A549 (cell line): ENCODE data around the gene MSL3B.
A peak's percentile ranks its signal among the peaks of the same experiment; 100 is the strongest.

Source experiments
- ATAC-seq, 2 experiments: fragments of 200-7000 bp in 1 of 2; fragments of >200 bp in 1 of 2; cut with Nextera tagmentation in 1 of 2; cut with Tn5 transposase in 1 of 2; 3 replicates each; pipeline versions ENCODE4 v1.8.0 to v1.9.1; 2018 to 2020; ENCODE audit warnings: mild to moderate bottlenecking in 1 of 2, moderate library complexity in 1 of 2
- CTCF ChIA-PET: fragments of 300-600 bp; sonication (Branson Sonifier 250); formaldehyde crosslinking; extraction: SDS; loops from one replicate; lab custom pipeline; 2021; ENCODE audit warnings: antibody characterized with exemption, inconsistent platforms; lab: Yijun Ruan, JAX
- POLR2A ChIA-PET: fragments of 350-600 bp; formaldehyde crosslinking; extraction: SDS; loops from one replicate; lab custom pipeline; 2021; ENCODE audit warnings: antibody characterized with exemption, inconsistent platforms; lab: Yijun Ruan, JAX
- DNase-seq, 2 experiments: peaks; one replicate each; pipeline versions ENCODE4 v3.0.0 to v3.0.0-alpha.2; 2011 to 2016; ENCODE audit warnings: low read depth in 1 of 2, low spot score in 1 of 2
- FAIRE-seq: peaks from 2 replicates; lab custom pipeline; 2011; peaks lifted over from hg19 to GRCh38; lab: Jason Lieb, UNC
- H3K27ac ChIP-seq, 2 experiments: fragments of >200 bp; sonication (Bioruptor Twin); formaldehyde crosslinking; 3 replicates each; pipeline ENCODE4 v1.5.1; 2016 to 2017
- H3K4me1 ChIP-seq: fragments of >200 bp; sonication (Bioruptor Twin); formaldehyde crosslinking; 3 replicates; pipeline ENCODE4 v1.6.1; 2016
- H3K4me2 ChIP-seq: fragments of >200 bp; sonication (Bioruptor Twin); formaldehyde crosslinking; 3 replicates; pipeline ENCODE4 v1.6.1; 2016
- H3K4me3 ChIP-seq: fragments of >200 bp; sonication (Bioruptor Twin); formaldehyde crosslinking; 3 replicates; pipeline ENCODE4 v1.5.1; 2016
- H3K9me3 ChIP-seq: fragments of >200 bp; sonication (Bioruptor Twin); formaldehyde crosslinking; 3 replicates; pipeline ENCODE4 v1.6.1; 2016
- BHLHE40 ChIP-seq: IDR thresholded peaks from 2 replicates; pipeline ENCODE4 v1.6.1; 2012; ENCODE audit warnings: low read depth, low read length, inconsistent platforms
- CBX8 ChIP-seq: fragments of 200-600 bp; sonication (generic); IDR thresholded peaks from 2 replicates; pipeline ENCODE4 v1.6.1; 2016
- CHD2 ChIP-seq: fragments of 150-350 bp; IDR thresholded peaks from 2 replicates; pipeline ENCODE4 v1.6.1; 2014; ENCODE audit warnings: low read length; ENCODE audit not compliant: partially characterized antibody
- EHF ChIP-seq: fragments of 250-450 bp; sonication (Bioruptor Pico); IDR thresholded peaks from 2 replicates; pipeline ENCODE4 v1.5.0; 2020; ENCODE audit warnings: mild to moderate bottlenecking
- EHMT2 ChIP-seq: fragments of 200-600 bp; sonication (generic); IDR thresholded peaks from 2 replicates; pipeline ENCODE4 v1.6.1; 2016; ENCODE audit warnings: antibody characterized with exemption, low read depth, mild to moderate bottlenecking, moderate library complexity
- ESRRA ChIP-seq: fragments of 150-350 bp; IDR thresholded peaks from 2 replicates; pipeline ENCODE4 v1.6.1; 2014; ENCODE audit warnings: mild to moderate bottlenecking, low read length, borderline replicate concordance
- FOSL2 ChIP-seq, 2 experiments: fragments of 450-650 bp in 1 of 2; fragments of >200 bp in 1 of 2; sonication (Bioruptor Twin) in 1 of 2; formaldehyde crosslinking; IDR thresholded peaks; 2 replicates each; pipeline versions ENCODE4 v1.5.0 to v1.6.1; 2016 to 2020; ENCODE audit warnings: mild to moderate bottlenecking in 1 of 2, moderate library complexity in 1 of 2
- FOXS1 ChIP-seq: fragments of 250-450 bp; sonication (Bioruptor Pico); IDR thresholded peaks from 2 replicates; pipeline ENCODE4 v1.5.0; 2020; ENCODE audit warnings: mild to moderate bottlenecking, moderate library complexity
- GATA3 ChIP-seq: IDR thresholded peaks from 2 replicates; pipeline ENCODE4 v1.6.1; 2012; ENCODE audit warnings: borderline replicate concordance
- JUN ChIP-seq, 2 experiments: fragments of >200 bp; sonication (Bioruptor Twin); formaldehyde crosslinking; IDR thresholded peaks; 2 replicates in 1 of 2; 3 replicates in 1 of 2; pipeline ENCODE4 v1.6.1; 2016 to 2017
- KDM1A ChIP-seq: fragments of 200-600 bp; sonication (generic); IDR thresholded peaks from 2 replicates; pipeline ENCODE4 v1.6.1; 2016; ENCODE audit warnings: low read depth, mild to moderate bottlenecking
- MAZ ChIP-seq: fragments of 150-350 bp; IDR thresholded peaks from 2 replicates; pipeline ENCODE4 v1.6.1; 2014; ENCODE audit warnings: antibody characterized with exemption, low read depth, low read length, borderline replicate concordance
- PHF8 ChIP-seq: fragments of 200-600 bp; sonication (generic); IDR thresholded peaks from 2 replicates; pipeline ENCODE4 v1.6.1; 2016; ENCODE audit warnings: low read depth, mild to moderate bottlenecking, antibody characterized with exemption, moderate library complexity, borderline replicate concordance
- RAD21 ChIP-seq, 2 experiments: fragments of >200 bp in 1 of 2; sonication (Bioruptor Twin) in 1 of 2; formaldehyde crosslinking in 1 of 2; IDR thresholded peaks in 1 of 2; conservative IDR thresholded peaks in 1 of 2; 2 replicates in 1 of 2; 3 replicates in 1 of 2; pipeline ENCODE4 v1.6.1; 2012 to 2018; ENCODE audit warnings: inconsistent platforms in 1 of 2
- RARB ChIP-seq: fragments of 250-450 bp; sonication (Bioruptor Pico); IDR thresholded peaks from 2 replicates; pipeline ENCODE4 v1.8.0; 2021; ENCODE audit warnings: mild to moderate bottlenecking, moderate library complexity
- RNF2 ChIP-seq: fragments of 200-600 bp; sonication (generic); IDR thresholded peaks from 2 replicates; pipeline ENCODE4 v1.6.1; 2016; ENCODE audit warnings: low read depth, mild to moderate bottlenecking, antibody characterized with exemption, moderate library complexity, borderline replicate concordance
- SMC3 ChIP-seq: fragments of >200 bp; sonication (Bioruptor Twin); formaldehyde crosslinking; IDR thresholded peaks from 3 replicates; pipeline ENCODE4 v1.6.1; 2018; ENCODE audit warnings: inconsistent platforms
- ZSCAN20 ChIP-seq: fragments of 250-450 bp; sonication (Bioruptor Pico); IDR thresholded peaks from 2 replicates; pipeline ENCODE4 v1.8.0; 2022; ENCODE audit warnings: mild to moderate bottlenecking, moderate library complexity
- WGBS: methylation state at CpG from one replicate; pipeline ENCODE4 v1.1.6; 2017; ENCODE audit errors: missing lambda C conversion rate; 5-methylcytosine and 5-hydroxymethylcytosine counted together
- TF ChIP-seq, protein P1 (sequence below): IDR thresholded peaks from 2 replicates; pipeline ENCODE4 v1.6.1; 2012
- TF ChIP-seq, protein P2 (sequence below): fragments of 150-350 bp; IDR thresholded peaks from 2 replicates; pipeline ENCODE4 v1.6.1; 2014; ENCODE audit warnings: low read depth, mild to moderate bottlenecking, low read length
- TF ChIP-seq, protein P3 (sequence below): fragments of 200-600 bp; sonication (generic); IDR thresholded peaks from 2 replicates; pipeline ENCODE4 v1.6.1; 2016; ENCODE audit warnings: antibody characterized with exemption, mild to moderate bottlenecking, moderate library complexity
- TF ChIP-seq, protein P4 (sequence below): IDR thresholded peaks from 2 replicates; pipeline ENCODE4 v1.6.1; 2012; ENCODE audit warnings: low read depth, borderline replicate concordance
- TF ChIP-seq, protein P5 (sequence below): fragments of >200 bp; sonication (Bioruptor Twin); formaldehyde crosslinking; IDR thresholded peaks from 3 replicates; pipeline ENCODE4 v1.5.1; 2016

MSL3B gene

DNA sequence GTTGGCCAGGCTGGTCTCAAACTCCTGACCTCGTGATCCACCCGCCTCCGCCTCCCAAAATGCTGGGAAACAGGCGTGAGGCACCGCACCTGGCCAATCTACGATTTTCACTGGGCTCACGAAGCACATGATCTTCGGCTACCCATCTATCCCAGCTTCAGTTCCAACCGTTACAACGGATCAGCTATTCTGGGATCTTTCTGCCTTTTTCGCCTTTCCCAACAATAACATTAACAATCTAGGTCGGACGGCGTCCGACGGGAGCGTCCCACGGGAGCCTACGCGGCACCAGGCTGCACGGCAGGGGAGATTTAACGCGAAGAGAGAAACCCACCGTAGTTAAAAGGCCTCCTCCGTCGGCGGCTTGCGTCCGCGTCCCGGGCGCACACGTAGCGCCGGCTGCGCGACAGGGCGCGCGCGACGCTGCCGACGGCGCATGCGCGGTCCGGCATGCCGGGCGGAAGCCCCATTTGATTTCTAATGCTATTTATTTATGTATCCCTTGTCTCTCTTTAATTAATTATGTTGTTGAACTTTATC lies at the start of gene MSL3B (continued):
- peak; percentile 93; the same call in 1 of the 2 replicates for TF ChIP-seq PHF8

DNA sequence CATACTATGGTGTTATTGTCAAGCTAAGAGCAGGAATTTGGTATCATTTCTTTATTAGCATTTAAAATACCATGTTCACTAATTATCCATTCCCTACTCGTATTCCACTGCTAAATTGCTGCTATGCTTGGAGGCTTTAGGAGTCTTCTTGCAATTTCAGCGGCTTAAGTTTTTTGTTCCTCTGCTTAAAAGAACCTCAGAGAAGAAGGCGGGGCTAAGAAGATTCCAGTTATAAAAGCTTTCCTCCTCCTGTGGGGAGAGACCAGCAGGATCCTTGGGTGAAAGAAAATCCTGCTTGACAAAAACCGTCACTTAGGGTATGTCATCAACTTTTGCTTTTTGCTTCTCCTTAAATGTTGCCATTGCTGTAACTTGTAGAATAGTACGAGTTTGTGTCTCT lies 48.9 kb upstream of the MSL3B start, which contains the start of gene TRPM8:
TSS of gene TRPM8 (plus strand) at position 258 of the 400 bp plus-strand sequence. CDS start 9,165 bp downstream, outside the sequence.
- no peak within 1 kb of the TSS for H3K4me3 ChIP-seq
- 59% methylated on average over 5 of the region's 5 CpGs for WGBS
- ChIA-PET CTCF (interaction anchor here (0.6 to 3.0 kb wide), 9 partner anchors 11 to 1263 kb away, joined by 3 to 14 read pairs (median 4); no protein-coding TSS in a partner anchor), POLR2A (no interaction called here)
- no peak within 1 kb of the TSS for H3K4me2 ChIP-seq
- no peak for DNase-seq
- no peak within 1 kb of the TSS for H3K27ac ChIP-seq
- ATAC-seq: no peak
- TF ChIP-seq, protein P1, sequence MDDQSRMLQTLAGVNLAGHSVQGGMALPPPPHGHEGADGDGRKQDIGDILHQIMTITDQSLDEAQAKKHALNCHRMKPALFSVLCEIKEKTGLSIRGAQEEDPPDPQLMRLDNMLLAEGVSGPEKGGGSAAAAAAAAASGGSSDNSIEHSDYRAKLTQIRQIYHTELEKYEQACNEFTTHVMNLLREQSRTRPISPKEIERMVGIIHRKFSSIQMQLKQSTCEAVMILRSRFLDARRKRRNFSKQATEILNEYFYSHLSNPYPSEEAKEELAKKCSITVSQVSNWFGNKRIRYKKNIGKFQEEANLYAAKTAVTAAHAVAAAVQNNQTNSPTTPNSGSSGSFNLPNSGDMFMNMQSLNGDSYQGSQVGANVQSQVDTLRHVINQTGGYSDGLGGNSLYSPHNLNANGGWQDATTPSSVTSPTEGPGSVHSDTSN: no peak
- TF ChIP-seq FOXS1 (no peak), JUN (IDR thresholded peaks at IDR 0.05) (no peak), ESRRA (no peak), BHLHE40 (no peak), CBX8 (no peak), PHF8 (no peak), ZSCAN20 (CRISPR knock-in tag) (no peak), KDM1A (no peak), EHMT2 (no peak), RARB (CRISPR knock-in tag) (no peak), MAZ (no peak), RAD21 (conservative IDR thresholded peaks at IDR 0.05 in 1 of 2, IDR thresholded peaks at IDR 0.05 in 1 of 2) (no peak), FOSL2 (IDR thresholded peaks at IDR 0.05) (no peak), FOSL2 (CRISPR knock-in tag; IDR thresholded peaks at IDR 0.05) (no peak)
- TF ChIP-seq, protein P2, sequence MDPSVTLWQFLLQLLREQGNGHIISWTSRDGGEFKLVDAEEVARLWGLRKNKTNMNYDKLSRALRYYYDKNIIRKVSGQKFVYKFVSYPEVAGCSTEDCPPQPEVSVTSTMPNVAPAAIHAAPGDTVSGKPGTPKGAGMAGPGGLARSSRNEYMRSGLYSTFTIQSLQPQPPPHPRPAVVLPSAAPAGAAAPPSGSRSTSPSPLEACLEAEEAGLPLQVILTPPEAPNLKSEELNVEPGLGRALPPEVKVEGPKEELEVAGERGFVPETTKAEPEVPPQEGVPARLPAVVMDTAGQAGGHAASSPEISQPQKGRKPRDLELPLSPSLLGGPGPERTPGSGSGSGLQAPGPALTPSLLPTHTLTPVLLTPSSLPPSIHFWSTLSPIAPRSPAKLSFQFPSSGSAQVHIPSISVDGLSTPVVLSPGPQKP: no peak
- TF ChIP-seq, protein P3, sequence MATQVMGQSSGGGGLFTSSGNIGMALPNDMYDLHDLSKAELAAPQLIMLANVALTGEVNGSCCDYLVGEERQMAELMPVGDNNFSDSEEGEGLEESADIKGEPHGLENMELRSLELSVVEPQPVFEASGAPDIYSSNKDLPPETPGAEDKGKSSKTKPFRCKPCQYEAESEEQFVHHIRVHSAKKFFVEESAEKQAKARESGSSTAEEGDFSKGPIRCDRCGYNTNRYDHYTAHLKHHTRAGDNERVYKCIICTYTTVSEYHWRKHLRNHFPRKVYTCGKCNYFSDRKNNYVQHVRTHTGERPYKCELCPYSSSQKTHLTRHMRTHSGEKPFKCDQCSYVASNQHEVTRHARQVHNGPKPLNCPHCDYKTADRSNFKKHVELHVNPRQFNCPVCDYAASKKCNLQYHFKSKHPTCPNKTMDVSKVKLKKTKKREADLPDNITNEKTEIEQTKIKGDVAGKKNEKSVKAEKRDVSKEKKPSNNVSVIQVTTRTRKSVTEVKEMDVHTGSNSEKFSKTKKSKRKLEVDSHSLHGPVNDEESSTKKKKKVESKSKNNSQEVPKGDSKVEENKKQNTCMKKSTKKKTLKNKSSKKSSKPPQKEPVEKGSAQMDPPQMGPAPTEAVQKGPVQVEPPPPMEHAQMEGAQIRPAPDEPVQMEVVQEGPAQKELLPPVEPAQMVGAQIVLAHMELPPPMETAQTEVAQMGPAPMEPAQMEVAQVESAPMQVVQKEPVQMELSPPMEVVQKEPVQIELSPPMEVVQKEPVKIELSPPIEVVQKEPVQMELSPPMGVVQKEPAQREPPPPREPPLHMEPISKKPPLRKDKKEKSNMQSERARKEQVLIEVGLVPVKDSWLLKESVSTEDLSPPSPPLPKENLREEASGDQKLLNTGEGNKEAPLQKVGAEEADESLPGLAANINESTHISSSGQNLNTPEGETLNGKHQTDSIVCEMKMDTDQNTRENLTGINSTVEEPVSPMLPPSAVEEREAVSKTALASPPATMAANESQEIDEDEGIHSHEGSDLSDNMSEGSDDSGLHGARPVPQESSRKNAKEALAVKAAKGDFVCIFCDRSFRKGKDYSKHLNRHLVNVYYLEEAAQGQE: no peak
- TF ChIP-seq, protein P4, sequence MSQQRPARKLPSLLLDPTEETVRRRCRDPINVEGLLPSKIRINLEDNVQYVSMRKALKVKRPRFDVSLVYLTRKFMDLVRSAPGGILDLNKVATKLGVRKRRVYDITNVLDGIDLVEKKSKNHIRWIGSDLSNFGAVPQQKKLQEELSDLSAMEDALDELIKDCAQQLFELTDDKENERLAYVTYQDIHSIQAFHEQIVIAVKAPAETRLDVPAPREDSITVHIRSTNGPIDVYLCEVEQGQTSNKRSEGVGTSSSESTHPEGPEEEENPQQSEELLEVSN: no peak
- H3K4me1 ChIP-seq: no peaks in the 10 kb centered on the region
- no peak for FAIRE-seq
- no peaks in the 10 kb centered on the region for H3K9me3 ChIP-seq

DNA sequence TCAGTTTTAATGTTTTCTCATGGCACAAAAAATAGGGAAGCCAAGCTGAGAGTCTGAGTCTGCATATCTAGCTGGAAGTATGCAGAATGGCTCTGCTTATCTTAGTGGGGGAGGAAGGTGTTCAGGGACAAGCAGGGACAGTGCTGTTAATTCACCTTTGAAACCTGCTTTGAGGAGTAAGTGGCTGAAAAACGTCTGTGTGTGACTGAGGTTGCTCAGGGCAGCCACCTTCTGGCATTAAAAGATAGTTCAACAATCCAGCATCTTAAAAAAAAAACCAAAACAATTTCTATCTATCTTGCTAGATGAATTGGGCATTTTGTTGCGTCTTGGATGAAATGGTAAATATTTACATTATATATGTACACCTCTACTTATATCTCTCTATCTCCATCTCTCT lies 46.9 kb upstream of the MSL3B start:
- ATAC-seq (peak; percentile 65 to 82; a peak in 5 of 6 replicates), DNase-seq (peak; percentile 45 to 50), FAIRE-seq (no peak)
- Histone ChIP-seq H3K4me1 (no peaks in the 10 kb centered on the region), H3K4me2 (no peak overlapping the region), H3K4me3 (no peak overlapping the region), H3K9me3 (no peaks in the 10 kb centered on the region), H3K27ac (no peak overlapping the region)
- ChIA-PET POLR2A (no interaction called here), CTCF (interaction anchor here (0.7 to 4.9 kb wide), 11 partner anchors 11 to 68 kb away, joined by 3 to 39 read pairs (median 4); partner anchors contain the start of gene MSL3B)
- WGBS: 7% methylated on average over 2 of the region's 2 CpGs
- TF ChIP-seq CHD2 (no peak), RNF2 (no peak), EHF (CRISPR knock-in tag) (no peak), GATA3 (no peak), SMC3 (peak; percentile 65), CBX8 (no peak), RAD21 (conservative IDR thresholded peaks at IDR 0.05 in 1 of 2, IDR thresholded peaks at IDR 0.05 in 1 of 2) (peak; percentile 57 to 63)
- TF ChIP-seq, protein P1: no peak
- TF ChIP-seq, protein P5, sequence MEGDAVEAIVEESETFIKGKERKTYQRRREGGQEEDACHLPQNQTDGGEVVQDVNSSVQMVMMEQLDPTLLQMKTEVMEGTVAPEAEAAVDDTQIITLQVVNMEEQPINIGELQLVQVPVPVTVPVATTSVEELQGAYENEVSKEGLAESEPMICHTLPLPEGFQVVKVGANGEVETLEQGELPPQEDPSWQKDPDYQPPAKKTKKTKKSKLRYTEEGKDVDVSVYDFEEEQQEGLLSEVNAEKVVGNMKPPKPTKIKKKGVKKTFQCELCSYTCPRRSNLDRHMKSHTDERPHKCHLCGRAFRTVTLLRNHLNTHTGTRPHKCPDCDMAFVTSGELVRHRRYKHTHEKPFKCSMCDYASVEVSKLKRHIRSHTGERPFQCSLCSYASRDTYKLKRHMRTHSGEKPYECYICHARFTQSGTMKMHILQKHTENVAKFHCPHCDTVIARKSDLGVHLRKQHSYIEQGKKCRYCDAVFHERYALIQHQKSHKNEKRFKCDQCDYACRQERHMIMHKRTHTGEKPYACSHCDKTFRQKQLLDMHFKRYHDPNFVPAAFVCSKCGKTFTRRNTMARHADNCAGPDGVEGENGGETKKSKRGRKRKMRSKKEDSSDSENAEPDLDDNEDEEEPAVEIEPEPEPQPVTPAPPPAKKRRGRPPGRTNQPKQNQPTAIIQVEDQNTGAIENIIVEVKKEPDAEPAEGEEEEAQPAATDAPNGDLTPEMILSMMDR: peak; percentile 58
